H1 (cell line): ENCODE results near the gene CEND1. TPM values are rescaled to one million over a fixed set of nuclear protein-coding genes. Genes with fewer than 3 reads are reported as not detected.
A peak's percentile ranks its signal among the peaks of the same experiment; 100 is the strongest.

ENCODE experiments used
- CREB1 ChIP-seq: IDR thresholded peaks from 2 replicates; pipeline ENCODE4 v1.6.1; 2012; ENCODE audit warnings: inconsistent platforms
- GABPA ChIP-seq: IDR thresholded peaks from 2 replicates; pipeline ENCODE4 v1.6.1; 2011; ENCODE audit warnings: mild to moderate bottlenecking, low read length, moderate library complexity, borderline replicate concordance; ENCODE audit not compliant: insufficient read depth
- polyA plus RNA-seq, 7 experiments: library from polyadenylated mRNA; depleted of rRNA in 3 of 7; stranded (reverse) in 5 of 7; unstranded in 2 of 7; fragments of >200 nt in 5 of 7; fragments of 200-250 nt in 2 of 7; gene quantifications; 1 replicate in 5 of 7; 2 replicates in 1 of 7; 4 replicates in 1 of 7; pipeline versions ENCODE4 v1.2.1 to v1.2.3, GENCODE V29; 2011 to 2013; ENCODE audit warnings: missing spikeins in 2 of 7, mixed read lengths in 2 of 7
- total RNA-seq: library from RNA; stranded (reverse); fragmentation: NEBNext Ultra II Directional; extraction: Animal tissue kit (Norgen Biotek cat#: 25700); gene quantifications from 2 replicates; pipeline ENCODE4 v1.2.1, GENCODE V29; 2021
- TF ChIP-seq, protein P1 (sequence below): IDR thresholded peaks from 2 replicates; pipeline ENCODE4 v1.6.1; 2012; ENCODE audit warnings: inconsistent platforms
- TF ChIP-seq, protein P2 (sequence below), 3 experiments: IDR thresholded peaks; 1 replicate in 2 of 3; 2 replicates in 1 of 3; pipeline versions ENCODE4 v1.5.1 to v1.6.1; 2011; ENCODE audit warnings: low read length in 3 of 3, mild to moderate bottlenecking in 3 of 3, inconsistent platforms in 2 of 3, low read depth in 1 of 3, moderate library complexity in 1 of 3; ENCODE audit not compliant: insufficient read depth in 1 of 3; ENCODE audit errors: control extremely low read depth in 1 of 3
- TF ChIP-seq, protein P3 (sequence below): IDR thresholded peaks from 2 replicates; pipeline ENCODE4 v1.6.1; 2012; ENCODE audit warnings: low read length, inconsistent platforms

CEND1 gene
- total and polyA plus RNA-seq, 2 of the 8 experiments (the other 6 are each of a cell fraction or from before 2014, with no cell fraction given): 0.82 to 5.0 TPM

DNA sequence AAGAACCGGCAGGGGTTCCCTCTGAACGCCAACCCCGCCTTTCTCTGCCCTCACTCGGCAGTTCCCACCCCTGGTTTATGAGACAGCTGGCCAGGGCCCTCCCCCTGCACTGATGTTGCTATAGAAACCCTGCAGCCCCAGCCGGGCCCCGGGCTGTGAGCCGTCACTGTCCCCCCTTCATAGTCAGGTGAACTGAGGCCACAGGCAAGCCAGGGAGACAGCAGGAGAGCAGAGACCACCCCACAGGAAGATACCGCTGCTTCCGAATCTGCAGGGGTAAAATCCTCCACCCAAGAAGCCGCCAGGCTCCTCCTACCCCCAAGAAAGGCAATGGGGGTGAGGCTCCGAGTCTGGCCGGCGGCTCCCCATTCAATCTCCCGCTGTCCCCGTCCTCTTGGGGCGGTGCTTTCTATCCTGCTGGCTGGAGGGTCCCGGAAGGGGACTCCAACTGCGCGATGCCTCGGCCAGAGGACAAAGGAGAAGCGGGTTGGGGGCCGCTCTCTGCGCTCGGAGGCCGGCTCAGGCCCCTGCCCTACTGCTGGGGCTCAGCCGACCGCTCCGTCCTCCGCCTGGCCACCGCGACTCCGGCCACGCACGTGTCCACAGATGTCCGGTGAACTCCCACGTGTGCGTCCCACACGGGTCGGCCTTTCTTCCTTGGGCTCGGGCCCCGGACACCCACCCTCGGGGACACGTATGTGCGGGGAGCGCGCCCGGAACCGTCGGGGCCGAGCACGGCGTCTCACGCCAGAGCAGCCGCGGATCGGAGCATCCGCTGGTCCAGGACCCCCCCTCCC lies 7.6 kb upstream of the CEND1 start (continued):
- TF ChIP-seq GABPA: no peak
- TF ChIP-seq, protein P1, sequence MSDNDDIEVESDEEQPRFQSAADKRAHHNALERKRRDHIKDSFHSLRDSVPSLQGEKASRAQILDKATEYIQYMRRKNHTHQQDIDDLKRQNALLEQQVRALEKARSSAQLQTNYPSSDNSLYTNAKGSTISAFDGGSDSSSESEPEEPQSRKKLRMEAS: 0 out of 2 replicates have a peak, but pooled peaks have one; percentile 56
- TF ChIP-seq, protein P2, sequence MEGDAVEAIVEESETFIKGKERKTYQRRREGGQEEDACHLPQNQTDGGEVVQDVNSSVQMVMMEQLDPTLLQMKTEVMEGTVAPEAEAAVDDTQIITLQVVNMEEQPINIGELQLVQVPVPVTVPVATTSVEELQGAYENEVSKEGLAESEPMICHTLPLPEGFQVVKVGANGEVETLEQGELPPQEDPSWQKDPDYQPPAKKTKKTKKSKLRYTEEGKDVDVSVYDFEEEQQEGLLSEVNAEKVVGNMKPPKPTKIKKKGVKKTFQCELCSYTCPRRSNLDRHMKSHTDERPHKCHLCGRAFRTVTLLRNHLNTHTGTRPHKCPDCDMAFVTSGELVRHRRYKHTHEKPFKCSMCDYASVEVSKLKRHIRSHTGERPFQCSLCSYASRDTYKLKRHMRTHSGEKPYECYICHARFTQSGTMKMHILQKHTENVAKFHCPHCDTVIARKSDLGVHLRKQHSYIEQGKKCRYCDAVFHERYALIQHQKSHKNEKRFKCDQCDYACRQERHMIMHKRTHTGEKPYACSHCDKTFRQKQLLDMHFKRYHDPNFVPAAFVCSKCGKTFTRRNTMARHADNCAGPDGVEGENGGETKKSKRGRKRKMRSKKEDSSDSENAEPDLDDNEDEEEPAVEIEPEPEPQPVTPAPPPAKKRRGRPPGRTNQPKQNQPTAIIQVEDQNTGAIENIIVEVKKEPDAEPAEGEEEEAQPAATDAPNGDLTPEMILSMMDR (IDR thresholded peaks at IDR 0.05; ENCODE audit: control extremely low read depth in 1 of 3, insufficient read depth in 1 of 3, low read depth in 1 of 3, low read length in 3 of 3): no peak
- TF ChIP-seq CREB1: no peak
- TF ChIP-seq, protein P3, sequence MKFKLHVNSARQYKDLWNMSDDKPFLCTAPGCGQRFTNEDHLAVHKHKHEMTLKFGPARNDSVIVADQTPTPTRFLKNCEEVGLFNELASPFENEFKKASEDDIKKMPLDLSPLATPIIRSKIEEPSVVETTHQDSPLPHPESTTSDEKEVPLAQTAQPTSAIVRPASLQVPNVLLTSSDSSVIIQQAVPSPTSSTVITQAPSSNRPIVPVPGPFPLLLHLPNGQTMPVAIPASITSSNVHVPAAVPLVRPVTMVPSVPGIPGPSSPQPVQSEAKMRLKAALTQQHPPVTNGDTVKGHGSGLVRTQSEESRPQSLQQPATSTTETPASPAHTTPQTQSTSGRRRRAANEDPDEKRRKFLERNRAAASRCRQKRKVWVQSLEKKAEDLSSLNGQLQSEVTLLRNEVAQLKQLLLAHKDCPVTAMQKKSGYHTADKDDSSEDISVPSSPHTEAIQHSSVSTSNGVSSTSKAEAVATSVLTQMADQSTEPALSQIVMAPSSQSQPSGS: no peak
